GM13977 (cell line): ENCODE data around the gene ITGA11.

Experiments
- DNase-seq: peaks from one replicate; pipeline ENCODE4 v3.0.0; 2012; ENCODE audit warnings: low spot score
- CTCF ChIP-seq: IDR thresholded peaks from 2 replicates; pipeline ENCODE4 v1.5.1; 2012; ENCODE audit warnings: mild to moderate bottlenecking, control low read depth; ENCODE audit not compliant: insufficient read depth; ENCODE audit errors: extremely low read depth, missing control alignments
- in situ Hi-C: fragments of 300-500 bp; cut with MboI; formaldehyde crosslinking; loops from one replicate; pipeline ENCODE4 v1.12.0; 2022; ENCODE audit warnings: low sequenced_read_pairs, low pct_unique_long_range_greater_than_20kb, mixed read lengths, inconsistent platforms; ENCODE audit not compliant: unreplicated experiment

Gene ITGA11

GRCh38 chr15:68367226-68367625 is 64.7 kb downstream of the ITGA11 start:
- in situ Hi-C loops = no loop called here
- TF ChIP-seq CTCF = no peak

GRCh38 chr15:68366314-68366713 is 65.6 kb downstream of the ITGA11 start:
- no peak for DNase-seq
- TF ChIP-seq CTCF = no peak
- in situ Hi-C loops = no loop called here

More at GRCh38 chr15:68367226-68367625, 64.7 kb downstream of the ITGA11 start:
- DNase-seq = no peak

GRCh38 chr15:68365770-68366169 is 66.2 kb downstream of the ITGA11 start:
- no peak for DNase-seq
- in situ Hi-C loops = no loop called here
- no peak for TF ChIP-seq CTCF

GRCh38 chr15:68365140-68365745 is 66.7 kb downstream of the ITGA11 start:
- TF ChIP-seq CTCF = no peak
- DNase-seq = no peak
- in situ Hi-C loops = no loop called here

GRCh38 chr15:68364660-68365035 is 67.3 kb downstream of the ITGA11 start:
- no peak for DNase-seq
- no peak for TF ChIP-seq CTCF
- in situ Hi-C loops = no loop called here

GRCh38 chr15:68364028-68364659 is 67.8 kb downstream of the ITGA11 start:
- TF ChIP-seq CTCF = no peak
- in situ Hi-C loops = no loop called here
- no peak for DNase-seq
